ENCODE measurements around the gene F8.

- TF ChIP-seq CTCF (IDR thresholded peaks at IDR 0.05) (no peak), POLR2A (IDR thresholded peaks at IDR 0.05) (no peak)
Observed at GRCh38 chrX:154908821-154909220, 113.7 kb downstream of the F8 start.
